HCT116 (cell line): ENCODE results near the gene C1QL4. TPM values are rescaled to one million over a fixed set of nuclear protein-coding genes. Genes with fewer than 3 reads are reported as not detected.

Experiments used
- ATAC-seq: fragments of 200-7000 bp; cut with Tn5 transposase; 2 replicates; pipeline ENCODE4 v1.9.1; 2020; ENCODE audit warnings: mild to moderate bottlenecking, moderate library complexity
- BruUV-seq: library from RNA; stranded (reverse); fragments of 400-500 nt; replicated peaks from 2 replicates; lab custom pipeline; 2021; lab: Mats Ljungman, UMichigan
- CTCF ChIA-PET: fragments of 300-600 bp; sonication (Branson Sonifier 250); formaldehyde crosslinking; loops from one replicate; lab custom pipeline; 2021; ENCODE audit warnings: antibody characterized with exemption; lab: Charles Lee
- POLR2A ChIA-PET: fragments of 300-600, 350-600 bp; sonication (Branson Sonifier 250); formaldehyde crosslinking; loops from one replicate; lab custom pipeline; 2021; ENCODE audit warnings: antibody characterized with exemption; lab: Charles Lee
- RAD21 ChIA-PET, 2 experiments: fragments of 300-600 bp; sonication (Branson Sonifier 250); formaldehyde crosslinking; loops; one replicate each; lab custom pipeline; 2023; ENCODE audit warnings: low total read pairs in 2 of 2; ENCODE audit not compliant: uncharacterized antibody in 2 of 2, unreplicated experiment in 2 of 2, low non-redundant PET in 1 of 2; lab: Charles Lee
- DNase-seq: peaks from one replicate; pipeline ENCODE4 v3.0.0-alpha.2; 2010; ENCODE audit warnings: low read depth, low spot score
- H2AFZ ChIP-seq: fragments of 200-600 bp; shearing (Covaris generic), sonication (generic); 2 replicates; pipeline ENCODE4 v1.6.1; 2017; ENCODE audit warnings: low read depth, mixed run types, mixed read lengths, antibody characterized with exemption, low read length; ENCODE audit not compliant: poor library complexity, severe bottlenecking
- H3K27ac ChIP-seq: 2 replicates; pipeline ENCODE4 v1.5.1; 2012; ENCODE audit warnings: low read depth, low read length
- H3K27me3 ChIP-seq: fragments of 200-600 bp; sonication (generic); 2 replicates; pipeline ENCODE4 v1.6.1; 2016; ENCODE audit warnings: mixed run types, low read length, mixed read lengths; ENCODE audit not compliant: insufficient read depth
- H3K36me3 ChIP-seq, 2 experiments: fragments of 200-500 bp in 1 of 2; fragments of 200-600 bp in 1 of 2; sonication (Bioruptor generic) in 1 of 2; sonication (generic) in 1 of 2; 2 replicates each; pipeline versions ENCODE4 v1.5.1 to v1.6.1; 2014 to 2016; ENCODE audit warnings: low read length in 2 of 2, inconsistent platforms in 1 of 2, mixed read lengths in 1 of 2, mixed run types in 1 of 2; ENCODE audit not compliant: insufficient read depth in 2 of 2, control insufficient read depth in 1 of 2
- H3K4me1 ChIP-seq, 2 experiments: fragments of 200-600 bp in 1 of 2; sonication (generic) in 1 of 2; 2 replicates each; pipeline versions ENCODE4 v1.5.1 to v1.6.1; 2012 to 2017; ENCODE audit warnings: low read length in 2 of 2, inconsistent platforms in 1 of 2, mild to moderate bottlenecking in 1 of 2, mixed read lengths in 1 of 2, mixed run types in 1 of 2, moderate library complexity in 1 of 2; ENCODE audit not compliant: insufficient read depth in 2 of 2, control insufficient read depth in 1 of 2
- H3K4me2 ChIP-seq: fragments of 200-600 bp; sonication (generic); 2 replicates; pipeline ENCODE4 v1.6.1; 2017; ENCODE audit warnings: mixed run types, low read length, mixed read lengths
- H3K4me3 ChIP-seq, 2 experiments: fragments of 200-600 bp in 1 of 2; sonication (generic) in 1 of 2; replicated peaks in 1 of 2; 2 replicates each; pipeline ENCODE4 v1.5.1; 2011 to 2016; ENCODE audit warnings: low read length in 2 of 2, control low read depth in 1 of 2, low read depth in 1 of 2, mild to moderate bottlenecking in 1 of 2, mixed read lengths in 1 of 2, mixed run types in 1 of 2
- H3K79me2 ChIP-seq: fragments of 200-600 bp; sonication (generic); 2 replicates; pipeline ENCODE4 v1.6.1; 2017; ENCODE audit warnings: mild to moderate bottlenecking, mixed run types, low read length, moderate library complexity, mixed read lengths; ENCODE audit not compliant: insufficient read depth
- H3K9ac ChIP-seq: fragments of 200-600 bp; sonication (generic); 2 replicates; pipeline ENCODE4 v1.6.1; 2016; ENCODE audit warnings: low read length, mixed read lengths
- H3K9me2 ChIP-seq: fragments of 200-600 bp; sonication (generic), shearing (Covaris generic); 2 replicates; pipeline ENCODE4 v1.6.1; 2017; ENCODE audit warnings: mixed run types, mild to moderate bottlenecking, moderate library complexity; ENCODE audit not compliant: insufficient read depth
- H3K9me3 ChIP-seq, 2 experiments: fragments of 200-500 bp in 1 of 2; fragments of 200-600 bp in 1 of 2; sonication (Bioruptor generic) in 1 of 2; sonication (generic) in 1 of 2; 2 replicates each; pipeline ENCODE4 v1.6.1; 2014 to 2017; ENCODE audit warnings: low read length in 2 of 2, mixed read lengths in 2 of 2, inconsistent platforms in 1 of 2, low read depth in 1 of 2, mild to moderate bottlenecking in 1 of 2, mixed run types in 1 of 2, moderate library complexity in 1 of 2; ENCODE audit not compliant: control insufficient read depth in 1 of 2, insufficient read depth in 1 of 2
- H4K20me1 ChIP-seq: fragments of 200-600 bp; sonication (generic), shearing (Covaris generic); 2 replicates; pipeline ENCODE4 v1.6.1; 2017; ENCODE audit warnings: mixed run types, mild to moderate bottlenecking, moderate library complexity; ENCODE audit not compliant: insufficient read depth
- CEBPB ChIP-seq: IDR thresholded peaks from 2 replicates; pipeline ENCODE4 v1.6.1; 2012; ENCODE audit warnings: low read depth
- EGR1 ChIP-seq: IDR thresholded peaks from 2 replicates; pipeline ENCODE4 v1.6.1; 2012; ENCODE audit warnings: low read depth
- JUND ChIP-seq: IDR thresholded peaks from 2 replicates; pipeline ENCODE4 v1.6.1; 2012
- MAX ChIP-seq: IDR thresholded peaks from 2 replicates; pipeline ENCODE4 v1.6.1; 2012
- POLR2AphosphoS5 ChIP-seq: IDR thresholded peaks from 2 replicates; pipeline ENCODE4 v1.6.1; 2011; ENCODE audit warnings: mild to moderate bottlenecking, low read depth, low read length, moderate library complexity
- SIN3A ChIP-seq: IDR thresholded peaks from 2 replicates; pipeline ENCODE4 v1.6.1; 2012; ENCODE audit warnings: low read depth
- SP1 ChIP-seq: IDR thresholded peaks from 2 replicates; pipeline ENCODE4 v1.6.1; 2012; ENCODE audit warnings: low read depth
- intact Hi-C: fragments of 100-400 bp; cut with micrococcal nuclease; formaldehyde crosslinking; loops from 2 replicates; pipeline ENCODE4 v1.10.0; 2022
- total RNA-seq: library from RNA; stranded (reverse); gene quantifications from one replicate; pipeline ENCODE4 v1.2.1, GENCODE V29; 2021; ENCODE audit not compliant: unreplicated experiment
- TF ChIP-seq, protein P1 (sequence below), 3 experiments: fragments of 200-600 bp in 1 of 3; sonication (generic) in 1 of 3; IDR thresholded peaks in 2 of 3; conservative IDR thresholded peaks in 1 of 3; 2 replicates each; pipeline ENCODE4 v1.5.1; 2012 to 2017; ENCODE audit warnings: low read depth in 2 of 3, low read length in 2 of 3, antibody characterized with exemption in 1 of 3, borderline replicate concordance in 1 of 3, control low read depth in 1 of 3, mild to moderate bottlenecking in 1 of 3, mixed read lengths in 1 of 3, mixed run types in 1 of 3, moderate library complexity in 1 of 3; ENCODE audit not compliant: insufficient read depth in 1 of 3

Gene C1QL4
- total RNA-seq, 1 experiment from 2014 or later: 8.1 TPM

- Histone ChIP-seq H3K27ac (peak overlapping the region; percentile 99; the same call in 1 of the 2 replicates), H3K79me2 (peaks cover 33% of the 10 kb centered on the region), H3K4me2 (peak overlapping the region; percentile 71), H3K36me3 (no peaks in the 10 kb centered on the region), H3K4me1 (peaks cover 32 to 46% of the 10 kb centered on the region in 2 experiments), H3K4me3 (no peak overlapping the region), H3K9ac (peak overlapping the region; percentile 92), H3K27me3 (no peaks in the 10 kb centered on the region), H4K20me1 (peaks cover under 1% of the 10 kb centered on the region; the same call in 1 of the 2 replicates), H2AFZ (no peak overlapping the region), H3K9me3 (no peaks in the 10 kb centered on the region), H3K9me2 (no peaks in the 10 kb centered on the region)
- CTCF ChIA-PET: interaction anchor here (1.2 kb wide), 1 partner anchor 17 kb away, joined by 5 read pairs; no protein-coding TSS in a partner anchor
- intact Hi-C loops: no loop called here
- RAD21 ChIA-PET: interaction anchor here in 1 of 2 experiments (1.7 kb wide), 1 partner anchor 146 kb away, joined by 5 read pairs; no protein-coding TSS in a partner anchor
- TF ChIP-seq SP1: no peak
- TF ChIP-seq MAX: no peak
- TF ChIP-seq JUND: peak; percentile 10; the same call in 1 of the 2 replicates
- peak; percentile 72 for TF ChIP-seq CEBPB
- BruUV-seq: no TSS peak
- no peak for DNase-seq
- ATAC-seq: no peak
- POLR2A ChIA-PET: interaction anchor here (0.8 kb wide), 1 partner anchor 138 kb away, joined by 3 read pairs; no protein-coding TSS in a partner anchor
These were observed 28.0 kb upstream of the C1QL4 start for GRCh38 chr12:49364989-49365388.

DNA sequence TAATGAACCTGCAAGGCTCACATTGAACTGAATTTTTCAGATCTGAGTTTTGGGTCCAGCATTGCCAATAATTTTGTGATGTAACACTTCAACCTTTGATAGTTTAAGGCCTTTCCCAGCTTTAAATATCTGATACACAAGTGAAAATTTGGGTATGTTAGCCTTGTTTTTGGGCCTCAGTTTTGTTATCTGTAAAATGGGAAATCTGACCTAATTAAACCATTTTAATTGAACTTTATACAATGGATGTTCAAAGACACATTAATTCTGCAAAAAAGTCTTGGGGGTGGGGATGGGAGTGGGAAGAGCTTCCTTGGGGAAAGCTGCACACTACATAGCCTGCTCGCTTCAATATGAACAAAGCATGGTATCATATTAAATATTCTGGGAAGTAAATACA lies 25.1 kb upstream of the C1QL4 start:
- Histone ChIP-seq H4K20me1 (no peaks in the 10 kb centered on the region), H3K9ac (no peak overlapping the region), H3K4me3 (no peak overlapping the region), H3K27me3 (no peaks in the 10 kb centered on the region), H3K4me2 (no peak overlapping the region), H3K27ac (no peak overlapping the region), H2AFZ (no peak overlapping the region), H3K4me1 (peaks cover 41 to 50% of the 10 kb centered on the region in 2 experiments), H3K79me2 (peaks cover 4% of the 10 kb centered on the region), H3K36me3 (no peaks in the 10 kb centered on the region), H3K9me3 (no peaks in the 10 kb centered on the region), H3K9me2 (no peaks in the 10 kb centered on the region)
- DNase-seq (no peak), ATAC-seq (no peak)
- no peak for TF ChIP-seq POLR2AphosphoS5
- TF ChIP-seq SIN3A: no peak
- TF ChIP-seq, protein P1, sequence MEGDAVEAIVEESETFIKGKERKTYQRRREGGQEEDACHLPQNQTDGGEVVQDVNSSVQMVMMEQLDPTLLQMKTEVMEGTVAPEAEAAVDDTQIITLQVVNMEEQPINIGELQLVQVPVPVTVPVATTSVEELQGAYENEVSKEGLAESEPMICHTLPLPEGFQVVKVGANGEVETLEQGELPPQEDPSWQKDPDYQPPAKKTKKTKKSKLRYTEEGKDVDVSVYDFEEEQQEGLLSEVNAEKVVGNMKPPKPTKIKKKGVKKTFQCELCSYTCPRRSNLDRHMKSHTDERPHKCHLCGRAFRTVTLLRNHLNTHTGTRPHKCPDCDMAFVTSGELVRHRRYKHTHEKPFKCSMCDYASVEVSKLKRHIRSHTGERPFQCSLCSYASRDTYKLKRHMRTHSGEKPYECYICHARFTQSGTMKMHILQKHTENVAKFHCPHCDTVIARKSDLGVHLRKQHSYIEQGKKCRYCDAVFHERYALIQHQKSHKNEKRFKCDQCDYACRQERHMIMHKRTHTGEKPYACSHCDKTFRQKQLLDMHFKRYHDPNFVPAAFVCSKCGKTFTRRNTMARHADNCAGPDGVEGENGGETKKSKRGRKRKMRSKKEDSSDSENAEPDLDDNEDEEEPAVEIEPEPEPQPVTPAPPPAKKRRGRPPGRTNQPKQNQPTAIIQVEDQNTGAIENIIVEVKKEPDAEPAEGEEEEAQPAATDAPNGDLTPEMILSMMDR (IDR thresholded peaks at IDR 0.05 in 2 of 3, conservative IDR thresholded peaks at IDR 0.05 in 1 of 3; ENCODE audit: borderline replicate concordance in 1 of 3, insufficient read depth in 1 of 3, low read depth in 2 of 3, low read length in 2 of 3): no peak
- TF ChIP-seq EGR1: no peak
- ChIA-PET POLR2A (no interaction called here), RAD21 (no interaction called here), CTCF (interaction anchor here (0.6 to 6.9 kb wide), 3 partner anchors 15 to 151 kb away, joined by 3 to 261 read pairs (median 8); no protein-coding TSS in a partner anchor)
- BruUV-seq: no TSS peak
- intact Hi-C loops: no loop called here
